ENCODE measurements around the gene TIMM22.
A peak's percentile ranks its signal among the peaks of the same experiment; 100 is the strongest.

Gene TIMM22

GRCh38 chr17:1002412-1002753 lies 5.5 kb downstream of the TIMM22 start:
- POLR2A ChIA-PET = no interaction called here
- Histone ChIP-seq H3K4me3 (ENCODE audit: low read depth, low read length) (no peak overlapping the region), H3K36me3 (ENCODE audit: control insufficient read depth in 2 of 2, insufficient read depth in 1 of 2, low read length in 2 of 2) (peaks cover 18 to 89% of the 10 kb centered on the region in 2 experiments), H3K9me3 (ENCODE audit: control insufficient read depth, insufficient read depth, low read depth, low read length) (no peaks in the 10 kb centered on the region), H3K4me1 (ENCODE audit: control insufficient read depth, insufficient read depth, low read length) (peaks cover 15% of the 10 kb centered on the region), H3K27ac (ENCODE audit: extremely low read depth, low read depth, low read length) (peak overlapping the region; percentile 44; the same call in 1 of the 2 replicates)
- no peak for TF ChIP-seq ZNF629 (tag by site-specific recombination; IDR thresholded peaks at IDR 0.05)
- no peak for TF ChIP-seq PRDM10 (tag by site-specific recombination; IDR thresholded peaks at IDR 0.05)
- no peak for TF ChIP-seq ZNF561 (tag by site-specific recombination; IDR thresholded peaks at IDR 0.05; ENCODE audit: borderline replicate concordance)
- TF ChIP-seq ZNF623 (tag by site-specific recombination; IDR thresholded peaks at IDR 0.05) = no peak
- no peak for TF ChIP-seq ZEB2 (tag by site-specific recombination; IDR thresholded peaks at IDR 0.05)
- CTCF ChIA-PET = interaction anchor here (0.7 to 4.8 kb wide), 3 partner anchors 54 to 231 kb away, joined by 3 to 48 read pairs (median 4); no protein-coding TSS in a partner anchor

- CTCF ChIA-PET = interaction anchor here (4.8 kb wide), 1 partner anchor 53 kb away, joined by 48 read pairs; no protein-coding TSS in a partner anchor
Measured at GRCh38 chr17:1002771-1003555, 6.0 kb downstream of the TIMM22 start.

More at GRCh38 chr17:1002771-1003555, 6.0 kb downstream of the TIMM22 start:
- POLR2A ChIA-PET = no interaction called here
- Histone ChIP-seq H3K4me1 (ENCODE audit: control insufficient read depth, insufficient read depth, low read length) (peaks cover 11% of the 10 kb centered on the region), H3K4me3 (ENCODE audit: low read depth, low read length) (no peak overlapping the region), H3K27ac (ENCODE audit: extremely low read depth, low read depth, low read length) (peak overlapping the region; percentile 44; the same call in 1 of the 2 replicates), H3K36me3 (ENCODE audit: control insufficient read depth in 2 of 2, insufficient read depth in 1 of 2, low read length in 2 of 2) (peaks cover 18 to 94% of the 10 kb centered on the region in 2 experiments), H3K9me3 (ENCODE audit: control insufficient read depth, insufficient read depth, low read depth, low read length) (no peaks in the 10 kb centered on the region)
- TF ChIP-seq ZNF792 (tag by site-specific recombination; IDR thresholded peaks at IDR 0.05) = no peak
- TF ChIP-seq MYNN (tag by site-specific recombination; IDR thresholded peaks at IDR 0.05; ENCODE audit: borderline replicate concordance) = no peak
- TF ChIP-seq ZNF830 (tag by site-specific recombination; IDR thresholded peaks at IDR 0.05; ENCODE audit: low read depth) = no peak
- no peak for TF ChIP-seq ZIC2 (tag by site-specific recombination; IDR thresholded peaks at IDR 0.05)
- no peak for TF ChIP-seq ZBTB11 (tag by site-specific recombination; conservative IDR thresholded peaks at IDR 0.05; ENCODE audit: low read depth)
- TF ChIP-seq ZNF146 (tag by site-specific recombination; IDR thresholded peaks at IDR 0.05) = no peak
- TF ChIP-seq, protein P1, sequence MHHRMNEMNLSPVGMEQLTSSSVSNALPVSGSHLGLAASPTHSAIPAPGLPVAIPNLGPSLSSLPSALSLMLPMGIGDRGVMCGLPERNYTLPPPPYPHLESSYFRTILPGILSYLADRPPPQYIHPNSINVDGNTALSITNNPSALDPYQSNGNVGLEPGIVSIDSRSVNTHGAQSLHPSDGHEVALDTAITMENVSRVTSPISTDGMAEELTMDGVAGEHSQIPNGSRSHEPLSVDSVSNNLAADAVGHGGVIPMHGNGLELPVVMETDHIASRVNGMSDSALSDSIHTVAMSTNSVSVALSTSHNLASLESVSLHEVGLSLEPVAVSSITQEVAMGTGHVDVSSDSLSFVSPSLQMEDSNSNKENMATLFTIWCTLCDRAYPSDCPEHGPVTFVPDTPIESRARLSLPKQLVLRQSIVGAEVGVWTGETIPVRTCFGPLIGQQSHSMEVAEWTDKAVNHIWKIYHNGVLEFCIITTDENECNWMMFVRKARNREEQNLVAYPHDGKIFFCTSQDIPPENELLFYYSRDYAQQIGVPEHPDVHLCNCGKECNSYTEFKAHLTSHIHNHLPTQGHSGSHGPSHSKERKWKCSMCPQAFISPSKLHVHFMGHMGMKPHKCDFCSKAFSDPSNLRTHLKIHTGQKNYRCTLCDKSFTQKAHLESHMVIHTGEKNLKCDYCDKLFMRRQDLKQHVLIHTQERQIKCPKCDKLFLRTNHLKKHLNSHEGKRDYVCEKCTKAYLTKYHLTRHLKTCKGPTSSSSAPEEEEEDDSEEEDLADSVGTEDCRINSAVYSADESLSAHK (tag by site-specific recombination; IDR thresholded peaks at IDR 0.05) = no peak
- no peak for TF ChIP-seq GLIS2 (tag by site-specific recombination; IDR thresholded peaks at IDR 0.05)
- no peak for TF ChIP-seq ZNF214 (tag by site-specific recombination; IDR thresholded peaks at IDR 0.05; ENCODE audit: borderline replicate concordance)
- TF ChIP-seq KLF1 (tag by site-specific recombination; IDR thresholded peaks at IDR 0.05) = no peak
- TF ChIP-seq ZNF623 (tag by site-specific recombination; IDR thresholded peaks at IDR 0.05) = no peak
- no peak for TF ChIP-seq ZNF580 (tag by site-specific recombination; IDR thresholded peaks at IDR 0.05)
- TF ChIP-seq ZBTB20 (tag by site-specific recombination; IDR thresholded peaks at IDR 0.05) = no peak
- no peak for TF ChIP-seq ZBTB8A (tag by site-specific recombination; IDR thresholded peaks at IDR 0.05)
- no peak for TF ChIP-seq GLI4 (tag by site-specific recombination; IDR thresholded peaks at IDR 0.05)
- TF ChIP-seq, protein P2, sequence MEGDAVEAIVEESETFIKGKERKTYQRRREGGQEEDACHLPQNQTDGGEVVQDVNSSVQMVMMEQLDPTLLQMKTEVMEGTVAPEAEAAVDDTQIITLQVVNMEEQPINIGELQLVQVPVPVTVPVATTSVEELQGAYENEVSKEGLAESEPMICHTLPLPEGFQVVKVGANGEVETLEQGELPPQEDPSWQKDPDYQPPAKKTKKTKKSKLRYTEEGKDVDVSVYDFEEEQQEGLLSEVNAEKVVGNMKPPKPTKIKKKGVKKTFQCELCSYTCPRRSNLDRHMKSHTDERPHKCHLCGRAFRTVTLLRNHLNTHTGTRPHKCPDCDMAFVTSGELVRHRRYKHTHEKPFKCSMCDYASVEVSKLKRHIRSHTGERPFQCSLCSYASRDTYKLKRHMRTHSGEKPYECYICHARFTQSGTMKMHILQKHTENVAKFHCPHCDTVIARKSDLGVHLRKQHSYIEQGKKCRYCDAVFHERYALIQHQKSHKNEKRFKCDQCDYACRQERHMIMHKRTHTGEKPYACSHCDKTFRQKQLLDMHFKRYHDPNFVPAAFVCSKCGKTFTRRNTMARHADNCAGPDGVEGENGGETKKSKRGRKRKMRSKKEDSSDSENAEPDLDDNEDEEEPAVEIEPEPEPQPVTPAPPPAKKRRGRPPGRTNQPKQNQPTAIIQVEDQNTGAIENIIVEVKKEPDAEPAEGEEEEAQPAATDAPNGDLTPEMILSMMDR (tag by site-specific recombination; IDR thresholded peaks at IDR 0.05) = no peak
- TF ChIP-seq ZNF558 (tag by site-specific recombination; IDR thresholded peaks at IDR 0.05) = no peak
- TF ChIP-seq YY1 (tag by site-specific recombination; IDR thresholded peaks at IDR 0.05) = no peak

All from HEK293 (cell line).